SKM-1 treated with dmso at 0.1 percent for 144 hours (cell line): ENCODE results near the gene HNRNPM.
"Not testable (repeated sequence)": the region's sequence is repeated elsewhere in the genome, so short reads cannot be mapped to it uniquely, and the experiment has no call there.

Experiments used
- DNase-seq: peaks from one replicate; lab custom pipeline; 2025; ENCODE audit not compliant: unreplicated experiment; lab: John Stamatoyannopoulos, UW

The HNRNPM gene

DNA sequence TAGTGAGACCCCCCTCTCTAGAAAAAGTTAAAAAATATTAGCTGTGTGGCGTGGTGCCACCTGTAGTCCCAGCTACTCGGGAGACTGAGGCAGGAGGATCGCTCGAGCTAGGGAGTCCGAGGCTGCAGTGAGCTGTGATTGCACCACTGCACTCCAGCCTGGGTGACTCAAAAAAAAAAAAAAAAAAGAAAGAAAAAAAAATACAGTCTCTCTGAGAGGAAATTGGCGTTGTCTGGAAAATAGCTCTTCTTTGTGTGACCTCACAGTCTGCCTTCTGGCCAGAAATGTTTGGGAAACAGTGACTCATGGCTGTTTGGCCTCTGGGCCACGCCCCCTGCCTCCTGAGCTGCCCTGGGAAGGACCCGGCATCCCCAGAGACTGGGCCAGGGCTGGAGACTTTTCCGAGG, 21.0 kb upstream of the HNRNPM start:
- peak; percentile 80 for DNase-seq

DNA sequence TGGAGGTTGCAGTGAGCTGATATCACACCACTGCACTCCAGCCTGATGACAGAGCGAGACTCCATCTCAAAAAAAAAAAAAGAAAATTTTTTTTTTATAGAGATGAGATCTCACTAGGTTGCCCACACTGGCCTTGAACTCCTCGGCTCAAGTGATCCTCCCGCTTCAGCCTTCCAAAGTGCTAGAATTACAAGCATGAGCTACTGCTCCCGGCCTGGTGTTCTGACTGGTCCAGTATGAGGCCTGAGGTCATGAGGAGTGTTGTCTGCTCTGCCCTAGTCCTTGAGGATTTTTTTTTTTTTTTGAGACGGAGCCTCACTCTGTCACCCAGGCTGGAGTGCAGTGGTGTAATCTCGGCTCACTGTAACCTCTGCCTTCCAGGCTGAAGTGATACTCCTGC, 19.4 kb upstream of the HNRNPM start:
- DNase-seq = not testable (repeated sequence)

DNA sequence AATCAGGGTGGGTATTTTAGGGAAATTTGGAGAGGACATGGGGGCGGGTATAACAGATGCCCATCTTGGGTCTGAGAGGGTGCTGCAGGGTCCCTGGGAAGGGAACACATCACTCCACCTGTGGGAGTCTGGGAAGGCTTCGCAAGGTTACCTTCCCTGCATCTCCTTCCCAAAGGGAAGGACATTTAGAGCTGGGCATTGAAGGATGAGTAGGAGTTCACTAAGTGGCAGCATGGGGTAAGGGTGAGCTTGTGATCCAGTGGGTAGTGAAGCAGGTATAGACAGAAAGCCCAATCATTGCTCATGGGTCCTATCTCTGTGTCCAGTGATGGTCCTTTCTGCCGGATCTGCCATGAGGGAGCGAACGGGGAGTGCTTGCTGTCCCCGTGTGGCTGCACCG, 18.5 kb upstream of the HNRNPM start:
- DNase-seq = no peak

DNA sequence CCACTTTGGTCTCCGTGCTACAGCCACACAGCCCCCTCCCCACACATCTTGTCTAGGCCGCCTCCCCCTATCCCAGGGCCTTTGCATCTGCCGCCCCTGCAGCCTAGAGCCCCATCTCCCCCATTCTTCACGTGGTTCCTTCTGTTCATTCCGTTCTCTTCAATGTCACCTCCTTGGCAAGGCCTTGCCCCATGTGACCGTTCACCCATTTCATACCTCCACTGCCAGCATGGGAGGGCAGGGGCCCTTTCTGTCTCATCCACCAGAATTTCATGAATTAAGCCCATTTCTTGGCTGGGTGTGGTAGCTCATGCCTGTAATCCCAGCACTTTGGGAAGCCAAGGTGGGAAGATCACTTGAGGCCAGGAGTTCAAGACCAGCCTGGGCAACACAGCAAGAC, 15.7 kb upstream of the HNRNPM start:
- DNase-seq = no peak

DNA sequence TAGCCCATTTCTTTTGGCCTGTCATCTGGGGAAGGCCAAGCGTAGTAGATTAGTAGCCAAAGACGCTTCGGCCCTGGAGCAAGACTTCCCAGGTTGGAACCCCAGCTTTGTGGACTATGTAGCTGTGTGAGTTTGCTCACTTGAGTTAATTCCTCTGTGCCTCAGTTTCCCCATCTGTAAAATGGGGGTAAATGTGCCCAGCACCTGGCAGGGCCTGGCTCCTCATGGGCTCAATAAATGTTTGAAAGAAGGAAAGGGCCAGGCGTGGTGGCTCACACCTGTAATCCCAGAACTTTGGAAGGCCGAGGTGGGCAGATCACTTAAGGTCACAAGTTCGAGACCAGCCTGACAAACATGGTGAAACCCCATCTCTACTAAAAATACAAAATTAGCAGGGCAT, 14.9 kb upstream of the HNRNPM start:
- DNase-seq = no peak

DNA sequence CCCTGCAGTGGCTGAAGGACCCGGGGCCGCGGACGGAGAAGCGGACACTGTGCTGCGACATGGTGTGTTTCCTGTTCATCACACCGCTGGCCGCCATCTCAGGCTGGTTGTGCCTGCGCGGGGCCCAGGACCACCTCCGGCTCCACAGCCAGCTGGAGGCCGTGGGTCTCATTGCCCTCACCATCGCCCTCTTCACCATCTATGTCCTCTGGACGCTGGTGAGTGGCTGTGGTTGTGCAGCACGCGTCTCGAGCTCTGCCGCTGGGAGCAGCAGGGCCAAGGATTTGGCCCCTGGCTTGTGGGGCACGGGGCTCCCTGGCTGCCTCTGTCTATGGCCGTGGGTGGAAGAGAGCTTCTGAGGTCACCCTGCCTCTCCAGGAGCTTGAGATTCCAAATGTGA, 14.1 kb upstream of the HNRNPM start:
- DNase-seq = no peak

DNA sequence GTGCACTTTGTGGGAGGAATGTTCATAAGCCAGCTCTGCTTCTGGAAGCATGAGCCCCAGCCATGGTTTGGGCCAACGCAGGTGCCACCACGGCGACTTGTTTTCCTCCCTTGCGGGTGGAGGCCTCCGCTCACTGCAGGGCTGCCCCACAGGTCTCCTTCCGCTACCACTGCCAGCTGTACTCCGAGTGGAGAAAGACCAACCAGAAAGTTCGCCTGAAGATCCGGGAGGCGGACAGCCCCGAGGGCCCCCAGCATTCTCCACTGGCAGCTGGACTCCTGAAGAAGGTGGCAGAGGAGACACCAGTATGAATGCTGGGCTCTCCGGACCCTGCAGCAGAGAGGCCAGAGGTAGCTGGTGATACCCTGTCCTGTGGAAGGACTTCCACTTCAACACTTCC, 6.5 kb upstream of the HNRNPM start:
- no peak for DNase-seq

DNA sequence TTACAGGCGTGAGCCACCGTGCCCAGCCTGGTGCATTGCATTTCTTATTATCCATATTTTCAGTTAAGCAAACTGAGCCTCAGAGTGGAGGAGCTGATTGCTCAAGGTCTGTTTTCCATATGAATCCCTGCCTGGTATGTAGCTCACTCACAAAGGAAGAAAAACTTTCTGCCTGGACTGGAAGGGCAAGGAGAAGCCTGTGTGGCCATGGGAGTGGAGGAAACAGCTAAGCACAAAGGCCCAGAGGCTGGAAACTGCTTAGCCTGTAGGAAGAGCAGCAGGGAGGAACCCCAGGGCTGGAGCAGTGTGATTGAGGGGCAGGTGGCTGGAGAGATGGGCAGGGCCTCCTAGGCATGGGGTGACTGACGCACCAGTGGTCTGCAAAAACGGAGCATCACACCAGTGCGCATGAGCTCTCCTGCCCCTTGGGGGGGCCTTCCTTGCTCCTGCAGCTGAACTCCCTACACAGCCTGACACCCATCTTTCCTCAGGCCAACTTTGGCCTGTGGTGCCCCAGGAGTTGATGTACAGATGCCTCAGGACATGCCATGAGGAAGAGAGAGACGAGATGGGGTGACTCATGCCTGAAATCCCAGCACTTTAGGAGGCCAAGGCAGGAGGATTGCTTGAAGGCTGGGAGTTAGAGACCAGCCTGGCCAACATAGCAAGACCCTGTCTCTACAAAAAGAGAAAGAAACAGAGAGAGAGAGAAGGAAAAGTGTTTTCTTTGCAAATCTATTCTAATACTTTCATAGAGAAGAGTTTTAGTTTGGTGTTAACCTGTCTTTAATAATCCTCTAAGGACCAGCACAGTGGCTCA, 2.8 kb upstream of the HNRNPM start:
- DNase-seq = no peak

DNA sequence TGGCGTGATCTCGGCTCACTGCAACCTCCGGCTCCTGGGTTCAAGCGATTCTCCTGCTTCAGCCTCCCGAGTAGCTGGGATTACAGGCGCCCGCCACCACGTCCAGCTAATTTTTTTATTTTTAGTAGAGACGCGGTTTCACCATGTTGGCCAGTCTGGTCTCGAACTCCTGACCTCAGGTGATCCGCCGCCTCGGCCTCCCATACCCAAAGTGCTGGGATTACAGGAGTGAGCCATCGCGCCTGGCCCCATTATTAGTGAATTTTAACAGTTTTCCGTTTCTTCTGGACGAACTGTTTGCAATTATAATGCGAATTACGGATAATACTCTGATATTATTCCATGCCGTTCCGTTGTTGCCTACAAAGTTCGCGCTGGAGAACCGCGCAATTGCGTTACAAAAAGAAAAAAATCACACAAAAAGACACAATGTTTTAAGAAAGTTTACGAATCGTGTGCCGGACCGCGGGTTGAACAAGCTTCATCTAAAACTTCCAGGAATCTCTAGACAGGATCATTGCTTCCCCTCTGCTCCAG, 567 bp upstream of the HNRNPM start:
- not testable (repeated sequence) for DNase-seq

DNA sequence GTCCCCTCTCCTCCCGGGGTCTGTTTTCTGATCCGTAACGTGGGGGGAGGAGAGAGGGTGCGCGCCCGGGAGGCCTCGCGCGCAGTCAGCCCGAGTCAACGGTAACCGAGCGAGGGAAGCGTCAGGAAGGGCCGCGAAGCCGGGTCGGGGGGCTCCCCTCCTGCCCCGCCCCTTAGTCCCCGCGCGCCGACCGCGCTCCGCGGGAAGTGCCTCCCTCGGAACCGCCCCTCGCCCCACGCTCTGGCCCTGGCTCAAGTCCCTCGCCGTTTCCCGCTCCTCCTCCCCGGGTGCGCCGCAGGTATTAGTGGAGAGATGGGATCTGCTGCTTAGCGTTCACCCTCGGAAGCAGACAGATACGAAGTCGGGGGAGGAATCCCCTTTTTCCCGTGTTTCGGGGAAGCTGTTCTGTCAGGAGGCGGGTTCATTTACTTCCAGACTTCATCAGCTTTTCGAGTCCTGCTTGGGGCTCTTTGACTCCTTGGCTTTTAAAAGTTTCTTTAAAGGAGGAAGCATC, 770 bp downstream of the HNRNPM start:
- DNase-seq = no peak

DNA sequence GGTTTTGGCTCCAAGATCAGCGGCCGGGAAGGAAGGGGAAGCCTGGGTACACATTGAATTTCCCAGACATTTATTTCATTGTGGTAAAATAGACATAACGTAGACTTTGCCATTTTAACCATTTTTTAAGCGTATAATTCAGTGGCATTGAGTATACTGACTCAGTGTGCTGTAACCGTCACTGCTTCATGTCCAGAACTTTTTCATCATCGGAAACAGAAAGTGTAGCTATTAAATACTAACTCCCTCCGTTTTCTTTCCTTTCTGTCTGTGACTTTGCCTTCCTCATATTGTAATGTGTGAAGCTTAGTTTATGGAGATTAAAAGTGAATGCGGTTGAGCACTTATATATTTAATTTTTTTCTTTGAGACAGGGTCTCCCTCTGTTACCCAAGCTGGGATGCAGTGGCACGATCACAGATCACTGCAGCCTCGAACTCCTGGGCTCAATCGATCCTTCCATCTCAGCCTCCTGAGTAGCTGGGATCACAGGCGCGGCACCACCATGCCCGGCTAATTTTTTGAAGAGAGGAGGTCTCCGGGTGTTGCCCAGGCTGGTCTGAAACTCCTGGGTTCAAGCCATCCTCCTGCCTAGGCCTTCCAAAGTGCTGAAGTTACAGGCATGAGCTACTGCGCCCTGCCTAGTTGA, 1.4 kb downstream of the HNRNPM start:
- no peak for DNase-seq

DNA sequence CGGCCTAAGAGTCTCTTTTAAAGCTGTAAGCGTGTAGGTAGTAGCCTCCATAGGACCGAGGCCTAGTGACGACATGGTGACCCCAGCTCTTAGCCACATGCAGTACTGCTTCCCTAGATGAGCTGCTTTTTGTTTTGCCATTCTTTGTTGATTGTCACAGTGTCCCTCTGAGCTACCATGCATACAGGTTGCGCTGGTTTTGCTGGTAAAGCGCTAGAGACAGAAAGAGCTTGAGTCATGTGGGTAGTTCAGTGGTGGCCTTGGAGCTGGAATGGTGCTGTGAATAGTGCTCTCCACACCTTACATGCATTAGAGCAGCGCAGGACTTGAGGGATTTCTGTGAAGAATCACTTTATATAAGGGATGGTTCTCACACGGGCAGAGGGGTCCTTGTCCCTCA, 5.1 kb downstream of the HNRNPM start:
- DNase-seq = no peak

DNA sequence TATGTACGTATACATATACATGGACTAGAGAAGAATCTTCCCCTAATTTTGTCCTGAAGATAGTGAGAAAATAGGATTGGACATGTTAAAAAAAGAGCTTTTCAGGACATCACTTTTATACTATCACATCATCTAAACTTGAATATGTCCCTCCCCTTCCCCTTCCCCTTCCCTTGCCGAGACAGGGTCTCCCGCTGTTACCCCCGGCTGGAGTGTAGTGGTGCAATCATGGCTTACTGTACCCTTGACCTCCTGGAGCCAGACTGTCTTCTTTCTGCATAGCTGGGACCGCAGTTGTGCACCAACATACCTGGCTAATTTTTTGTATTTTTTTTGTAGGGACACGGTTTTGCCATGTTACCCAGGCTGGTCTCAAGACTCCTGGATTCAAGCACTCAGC, 6.6 kb downstream of the HNRNPM start:
- no peak for DNase-seq

DNA sequence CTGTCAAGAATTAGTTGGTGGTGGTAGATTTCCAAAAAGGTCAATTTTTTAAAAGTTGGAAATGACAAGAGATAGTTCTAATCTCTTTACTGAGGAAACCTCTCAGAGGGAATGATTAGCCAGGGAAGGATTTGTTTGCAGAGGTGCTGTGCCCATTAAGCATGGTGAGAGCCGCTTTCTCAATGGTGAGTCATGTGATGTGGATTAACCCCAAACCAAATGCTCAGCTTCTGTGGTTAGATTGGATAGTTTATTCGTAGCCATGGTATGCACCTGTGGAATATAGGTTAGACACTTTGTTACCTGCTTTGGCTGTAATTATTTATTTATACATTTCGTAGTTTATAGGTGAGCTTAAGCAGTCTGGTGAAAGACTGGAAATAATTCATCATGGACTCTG, 7.1 kb downstream of the HNRNPM start:
- no peak for DNase-seq

DNA sequence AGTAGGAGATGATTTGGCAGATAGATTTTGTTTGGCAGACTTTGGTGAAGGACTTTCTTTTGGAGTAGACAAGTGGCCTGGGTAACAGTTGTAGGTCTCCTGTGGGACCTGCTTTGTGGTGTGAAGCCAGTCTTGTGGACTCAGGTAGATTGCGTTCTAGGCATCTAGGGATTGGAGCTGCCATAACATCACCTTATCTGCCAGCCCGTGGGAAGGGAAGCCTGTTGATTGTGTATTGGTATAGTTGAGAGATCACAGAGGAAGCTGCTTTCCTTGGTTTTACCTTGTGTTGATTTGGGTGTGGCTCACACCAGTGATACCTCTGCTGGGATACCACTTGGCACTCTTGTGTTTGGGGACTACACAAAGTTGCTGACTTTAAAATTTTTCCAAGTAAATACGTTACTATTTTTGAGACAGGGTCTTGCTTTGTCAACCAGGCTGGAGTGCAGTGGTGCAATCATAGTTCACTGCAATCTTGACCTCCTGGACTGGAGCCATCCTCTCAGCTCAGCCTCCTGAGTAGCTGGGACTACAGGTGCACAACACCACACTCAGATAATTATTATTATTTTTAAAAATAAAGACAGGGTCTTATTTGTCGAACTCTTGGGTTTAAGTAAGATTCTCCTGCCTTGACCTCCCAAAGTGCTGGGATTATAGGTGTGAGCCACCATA, 7.8 kb downstream of the HNRNPM start:
- DNase-seq = no peak

DNA sequence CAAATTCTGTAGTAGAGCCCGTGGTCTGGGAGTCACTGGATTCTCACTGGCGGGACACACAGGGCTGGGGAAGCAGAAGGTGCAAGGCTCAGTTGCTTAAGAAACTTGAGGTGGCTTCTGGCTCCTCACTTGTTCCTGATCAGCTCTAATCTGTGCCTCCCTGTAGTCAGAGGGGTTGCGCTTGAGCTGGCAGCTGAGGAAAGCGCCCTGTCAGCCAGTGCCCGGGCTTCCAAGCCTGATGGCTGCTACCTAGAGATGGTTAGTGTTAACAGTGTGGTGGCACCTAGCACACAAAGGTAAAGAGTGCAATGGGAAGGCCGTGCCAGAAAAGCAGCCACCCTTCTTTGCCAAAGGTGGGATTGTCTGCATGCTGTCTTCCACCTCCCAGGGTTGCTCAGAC, 8.8 kb downstream of the HNRNPM start:
- no peak for DNase-seq

DNA sequence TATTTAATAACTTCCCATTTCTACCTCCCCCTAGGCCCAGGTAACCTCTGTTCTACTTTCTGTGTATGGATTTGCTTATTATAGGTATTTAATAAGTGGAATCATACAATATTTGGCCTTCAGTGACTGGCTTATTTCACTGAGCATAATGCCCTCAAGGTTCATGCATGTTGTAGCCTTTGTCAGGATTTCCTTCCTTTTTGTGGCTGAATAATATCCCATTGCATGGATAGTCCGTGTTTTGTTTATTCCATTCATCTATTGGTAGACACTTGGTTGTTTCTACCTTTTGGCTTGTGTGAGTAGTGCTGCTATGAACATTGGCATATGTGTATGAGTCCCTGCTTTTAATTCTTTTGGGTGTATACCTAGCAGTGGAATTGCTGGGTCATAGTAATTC, 9.4 kb downstream of the HNRNPM start:
- DNase-seq = no peak

DNA sequence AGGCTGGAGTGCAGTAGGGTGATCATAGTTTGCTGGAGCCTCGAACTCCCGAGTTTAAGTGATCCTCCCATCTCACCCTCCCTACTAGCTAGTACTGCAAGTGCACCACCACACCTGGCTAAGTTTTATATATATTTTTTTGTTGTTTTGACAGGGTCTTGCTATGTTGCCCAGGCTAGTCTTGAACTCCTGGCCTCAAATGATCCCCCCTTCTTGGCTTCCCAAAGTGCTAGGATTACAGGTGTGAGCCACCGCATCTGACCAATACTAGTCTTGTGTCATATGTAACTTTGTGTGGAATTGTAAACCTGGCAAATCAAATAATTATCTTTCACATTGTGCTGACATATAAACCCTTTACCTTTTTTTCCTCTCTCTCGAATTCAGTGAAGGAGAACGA, 10.2 kb downstream of the HNRNPM start:
- DNase-seq = no peak

DNA sequence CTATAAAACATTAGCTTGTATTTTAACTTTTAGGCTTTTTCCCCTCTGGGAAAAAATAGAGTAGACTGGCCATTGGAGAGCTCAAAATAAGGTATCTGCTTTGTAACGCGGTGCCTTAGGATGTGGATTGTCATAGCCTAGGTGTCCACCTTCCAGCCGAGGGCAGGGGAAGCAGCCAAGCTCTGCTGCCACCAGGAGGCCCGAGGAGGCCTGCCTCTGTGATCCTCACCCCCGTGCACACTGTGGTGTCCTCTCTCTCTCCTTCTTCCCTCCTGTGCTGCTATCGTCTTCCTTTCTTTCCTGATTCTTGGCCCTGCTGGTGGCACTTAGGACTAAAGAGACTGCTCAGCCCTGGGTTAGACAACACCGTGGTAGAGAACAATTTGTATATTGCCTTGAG, 11.3 kb downstream of the HNRNPM start:
- no peak for DNase-seq

DNA sequence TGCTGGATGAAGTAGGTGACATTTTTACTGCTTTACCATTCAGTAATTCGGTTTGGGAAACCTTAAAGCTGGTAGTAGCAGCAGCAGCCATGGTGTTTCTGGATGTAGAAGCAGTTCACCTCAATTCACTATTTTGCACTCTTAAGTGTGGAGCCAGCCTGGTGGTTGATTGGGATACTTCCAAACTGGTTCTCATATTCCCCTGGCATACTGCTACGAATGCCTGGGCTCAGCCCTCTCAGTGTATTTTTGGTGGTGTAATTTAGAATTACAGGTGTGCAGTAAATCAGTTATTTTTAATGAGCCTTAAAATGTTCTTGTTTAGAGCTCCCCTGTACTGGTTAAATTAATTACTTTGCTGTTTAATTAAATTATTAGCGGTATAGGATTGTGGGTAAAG, 12.4 kb downstream of the HNRNPM start:
- no peak for DNase-seq

DNA sequence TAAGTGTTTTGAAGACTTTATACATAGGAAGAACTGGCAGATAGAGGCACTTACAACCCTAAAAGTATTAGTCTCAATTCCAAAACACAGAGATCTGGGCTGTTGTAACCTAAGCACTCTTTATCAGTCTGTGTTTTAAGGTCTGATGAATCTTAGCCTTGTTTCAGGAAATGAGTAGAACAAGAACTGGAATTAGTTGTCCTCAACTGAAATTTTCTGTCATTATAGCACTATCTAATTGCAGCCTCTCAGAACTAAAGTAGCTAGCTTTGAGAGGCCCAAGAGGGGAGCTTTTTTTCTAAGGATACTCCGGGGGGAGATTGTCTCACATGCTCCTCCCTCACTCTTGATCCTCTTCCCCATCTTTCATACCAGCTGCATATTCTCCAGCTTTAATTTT, 13.1 kb downstream of the HNRNPM start:
- DNase-seq = no peak

DNA sequence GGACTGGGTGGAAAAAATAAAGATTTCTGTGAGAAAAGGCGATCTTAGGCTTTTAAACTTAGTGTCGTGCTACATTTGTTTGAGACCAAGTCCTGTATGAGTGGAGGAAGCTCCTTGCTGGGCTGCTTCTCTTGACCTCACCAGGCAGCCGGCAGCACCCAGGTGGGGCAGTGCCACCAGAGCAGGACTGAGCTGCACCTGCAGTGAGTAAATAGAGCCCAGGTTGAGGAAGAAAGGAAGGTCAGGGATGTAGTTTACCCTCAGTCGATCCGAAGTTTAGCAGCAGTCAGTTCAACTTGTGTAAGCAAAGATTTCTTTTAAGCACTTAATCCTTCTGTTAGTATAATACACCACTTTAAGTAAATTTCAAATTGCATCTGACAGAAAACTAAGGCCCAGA, 13.6 kb downstream of the HNRNPM start:
- no peak for DNase-seq
